IMR-90 (cell line): ENCODE data around the gene GABRB3.

Source experiments
- BHLHE40 ChIP-seq: fragments of 150-350 bp; IDR thresholded peaks from 2 replicates; pipeline ENCODE4 v1.6.1; 2016; ENCODE audit warnings: mild to moderate bottlenecking, low read depth, low read length
- FOS ChIP-seq: fragments of 150-350 bp; IDR thresholded peaks from 2 replicates; pipeline ENCODE4 v1.6.1; 2016; ENCODE audit warnings: low read depth, low read length
- MAFK ChIP-seq: IDR thresholded peaks from 2 replicates; pipeline ENCODE4 v1.6.1; 2012; ENCODE audit warnings: low read depth, low read length, improper control_type of control experiment
- MAZ ChIP-seq: IDR thresholded peaks from 2 replicates; pipeline ENCODE4 v1.6.1; 2012; ENCODE audit warnings: low read depth, mild to moderate bottlenecking, low read length, improper control_type of control experiment, moderate library complexity, borderline replicate concordance
- POLR2A ChIP-seq: IDR thresholded peaks from 2 replicates; pipeline ENCODE4 v1.6.1; 2012; ENCODE audit warnings: mild to moderate bottlenecking, low read depth, low read length
- RAD21 ChIP-seq: IDR thresholded peaks from 2 replicates; pipeline ENCODE4 v1.6.1; 2012; ENCODE audit warnings: low read length, improper control_type of control experiment
- RFX5 ChIP-seq: IDR thresholded peaks from 2 replicates; pipeline ENCODE4 v1.8.0; 2012; ENCODE audit warnings: low read depth, mild to moderate bottlenecking, low read length, moderate library complexity
- SMC3 ChIP-seq: fragments of 150-350 bp; IDR thresholded peaks from 2 replicates; pipeline ENCODE4 v1.6.1; 2016; ENCODE audit warnings: low read depth, mild to moderate bottlenecking, antibody characterized with exemption, low read length, moderate library complexity
- TF ChIP-seq, protein P1 (sequence below): conservative IDR thresholded peaks from 2 replicates; pipeline ENCODE4 v1.5.1; 2012; ENCODE audit warnings: mild to moderate bottlenecking, low read depth, low read length, improper control_type of control experiment
- TF ChIP-seq, protein P2 (sequence below): fragments of 150-350 bp; IDR thresholded peaks from 2 replicates; pipeline ENCODE4 v1.6.1; 2017; ENCODE audit warnings: mild to moderate bottlenecking, antibody characterized with exemption, low read length, low read depth
- TF ChIP-seq, protein P3 (sequence below): fragments of 150-350 bp; IDR thresholded peaks from 2 replicates; pipeline ENCODE4 v1.6.1; 2016; ENCODE audit warnings: low read depth, mild to moderate bottlenecking, low read length, moderate library complexity, borderline replicate concordance

DNA sequence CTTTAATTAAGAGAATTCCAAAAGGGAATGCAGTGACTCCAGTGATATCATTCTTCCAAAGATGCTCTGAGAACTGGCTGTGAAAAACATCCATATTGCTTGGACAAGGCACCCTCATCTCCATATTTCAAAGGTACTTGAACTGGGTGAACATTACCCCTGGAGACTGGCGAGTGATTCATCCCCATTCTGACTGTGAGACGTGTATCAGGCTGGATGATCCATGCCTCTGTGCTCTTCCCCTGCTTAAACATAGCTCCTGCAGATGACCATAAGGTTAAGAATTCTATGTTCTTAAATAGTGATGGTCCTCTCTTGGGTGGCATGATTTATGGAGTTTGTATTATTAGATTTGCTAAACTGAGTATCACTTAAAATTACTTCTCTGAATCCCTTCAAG lies 137.8 kb downstream of the GABRB3 start:
- TF ChIP-seq SMC3, result no peak
- TF ChIP-seq, protein P1, sequence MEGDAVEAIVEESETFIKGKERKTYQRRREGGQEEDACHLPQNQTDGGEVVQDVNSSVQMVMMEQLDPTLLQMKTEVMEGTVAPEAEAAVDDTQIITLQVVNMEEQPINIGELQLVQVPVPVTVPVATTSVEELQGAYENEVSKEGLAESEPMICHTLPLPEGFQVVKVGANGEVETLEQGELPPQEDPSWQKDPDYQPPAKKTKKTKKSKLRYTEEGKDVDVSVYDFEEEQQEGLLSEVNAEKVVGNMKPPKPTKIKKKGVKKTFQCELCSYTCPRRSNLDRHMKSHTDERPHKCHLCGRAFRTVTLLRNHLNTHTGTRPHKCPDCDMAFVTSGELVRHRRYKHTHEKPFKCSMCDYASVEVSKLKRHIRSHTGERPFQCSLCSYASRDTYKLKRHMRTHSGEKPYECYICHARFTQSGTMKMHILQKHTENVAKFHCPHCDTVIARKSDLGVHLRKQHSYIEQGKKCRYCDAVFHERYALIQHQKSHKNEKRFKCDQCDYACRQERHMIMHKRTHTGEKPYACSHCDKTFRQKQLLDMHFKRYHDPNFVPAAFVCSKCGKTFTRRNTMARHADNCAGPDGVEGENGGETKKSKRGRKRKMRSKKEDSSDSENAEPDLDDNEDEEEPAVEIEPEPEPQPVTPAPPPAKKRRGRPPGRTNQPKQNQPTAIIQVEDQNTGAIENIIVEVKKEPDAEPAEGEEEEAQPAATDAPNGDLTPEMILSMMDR, result no peak
- TF ChIP-seq, protein P2, sequence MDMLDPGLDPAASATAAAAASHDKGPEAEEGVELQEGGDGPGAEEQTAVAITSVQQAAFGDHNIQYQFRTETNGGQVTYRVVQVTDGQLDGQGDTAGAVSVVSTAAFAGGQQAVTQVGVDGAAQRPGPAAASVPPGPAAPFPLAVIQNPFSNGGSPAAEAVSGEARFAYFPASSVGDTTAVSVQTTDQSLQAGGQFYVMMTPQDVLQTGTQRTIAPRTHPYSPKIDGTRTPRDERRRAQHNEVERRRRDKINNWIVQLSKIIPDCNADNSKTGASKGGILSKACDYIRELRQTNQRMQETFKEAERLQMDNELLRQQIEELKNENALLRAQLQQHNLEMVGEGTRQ, result no peak
- no peak for TF ChIP-seq RFX5
- TF ChIP-seq, protein P3, sequence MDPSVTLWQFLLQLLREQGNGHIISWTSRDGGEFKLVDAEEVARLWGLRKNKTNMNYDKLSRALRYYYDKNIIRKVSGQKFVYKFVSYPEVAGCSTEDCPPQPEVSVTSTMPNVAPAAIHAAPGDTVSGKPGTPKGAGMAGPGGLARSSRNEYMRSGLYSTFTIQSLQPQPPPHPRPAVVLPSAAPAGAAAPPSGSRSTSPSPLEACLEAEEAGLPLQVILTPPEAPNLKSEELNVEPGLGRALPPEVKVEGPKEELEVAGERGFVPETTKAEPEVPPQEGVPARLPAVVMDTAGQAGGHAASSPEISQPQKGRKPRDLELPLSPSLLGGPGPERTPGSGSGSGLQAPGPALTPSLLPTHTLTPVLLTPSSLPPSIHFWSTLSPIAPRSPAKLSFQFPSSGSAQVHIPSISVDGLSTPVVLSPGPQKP, result no peak
- no peak for TF ChIP-seq MAZ
- TF ChIP-seq POLR2A, result no peak
- TF ChIP-seq FOS, result no peak
- TF ChIP-seq BHLHE40, result no peak
- TF ChIP-seq RAD21, result no peak
- TF ChIP-seq MAFK, result no peak
